Neutrophil (primary cell): ENCODE data around the gene HOXA10.

Source experiments
- H3K27ac ChIP-seq: fragments of 200-600 bp; sonication (generic); 2 replicates; pipeline ENCODE4 v1.5.1; 2016; ENCODE audit warnings: mild to moderate bottlenecking, moderate library complexity
- H3K27me3 ChIP-seq: fragments of 200-600 bp; sonication (generic); 2 replicates; pipeline ENCODE4 v1.6.0; 2016; ENCODE audit warnings: mild to moderate bottlenecking
- H3K36me3 ChIP-seq: fragments of 200-600 bp; sonication (generic); 2 replicates; pipeline ENCODE4 v1.5.1; 2017
- H3K4me1 ChIP-seq, 2 experiments: fragments of 200-600 bp in 1 of 2; sonication (generic) in 1 of 2; 1 replicate in 1 of 2; 2 replicates in 1 of 2; pipeline versions ENCODE4 v1.5.1 to v1.6.1; 2013 to 2016; ENCODE audit warnings: low read depth in 1 of 2, low read length in 1 of 2, mild to moderate bottlenecking in 1 of 2, moderate library complexity in 1 of 2; ENCODE audit not compliant: control insufficient read depth in 1 of 2, insufficient read depth in 1 of 2
- H3K4me3 ChIP-seq, 2 experiments: fragments of 200-600 bp in 1 of 2; sonication (generic) in 1 of 2; 1 replicate in 1 of 2; 2 replicates in 1 of 2; pipeline ENCODE4 v1.5.1; 2013 to 2016; ENCODE audit warnings: low read depth in 1 of 2, low read length in 1 of 2, mild to moderate bottlenecking in 1 of 2, moderate library complexity in 1 of 2
- H3K9me3 ChIP-seq: fragments of 200-600 bp; sonication (generic); 2 replicates; pipeline ENCODE4 v1.5.1; 2016
- CTCF ChIP-seq: fragments of 200-600 bp; sonication (generic); IDR thresholded peaks from 2 replicates; pipeline ENCODE4 v1.5.1; 2016; ENCODE audit warnings: antibody characterized with exemption

The HOXA10 gene

GRCh38 chr7:27202018-27202861, 28.1 kb upstream of the HOXA10 start:
- H3K27ac ChIP-seq: no peak overlapping the region
- peak overlapping the region in 1 of 2 experiments; percentile 50 for H3K4me3 ChIP-seq
- H3K9me3 ChIP-seq: no peaks in the 10 kb centered on the region
- H3K27me3 ChIP-seq: peaks cover 99% of the 10 kb centered on the region
- peaks cover 46 to 49% of the 10 kb centered on the region in 2 experiments for H3K4me1 ChIP-seq
- no peaks in the 10 kb centered on the region for H3K36me3 ChIP-seq
- no peak for TF ChIP-seq CTCF

GRCh38 chr7:27201580-27202017, 27.5 kb upstream of the HOXA10 start:
- TF ChIP-seq CTCF: no peak
- Histone ChIP-seq H3K4me3 (peak overlapping the region; percentile 38 to 50), H3K27ac (no peak overlapping the region), H3K9me3 (no peaks in the 10 kb centered on the region), H3K4me1 (peaks cover 46 to 49% of the 10 kb centered on the region in 2 experiments), H3K27me3 (peaks cover 99% of the 10 kb centered on the region), H3K36me3 (no peaks in the 10 kb centered on the region)

GRCh38 chr7:27200761-27201579, 26.9 kb upstream of the HOXA10 start:
- Histone ChIP-seq H3K4me3 (peak overlapping the region; percentile 38 to 50), H3K27ac (no peak overlapping the region), H3K36me3 (no peaks in the 10 kb centered on the region), H3K9me3 (no peaks in the 10 kb centered on the region), H3K27me3 (peaks cover 99% of the 10 kb centered on the region), H3K4me1 (peaks cover 46 to 49% of the 10 kb centered on the region in 2 experiments)
- no peak for TF ChIP-seq CTCF

- no peaks in the 10 kb centered on the region for H3K9me3 ChIP-seq
- H3K27me3 ChIP-seq: peaks cover 99% of the 10 kb centered on the region
- H3K4me1 ChIP-seq: peaks cover 40 to 48% of the 10 kb centered on the region in 2 experiments
- TF ChIP-seq CTCF: no peak
- H3K4me3 ChIP-seq: peak within 1 kb of the TSS; percentile 38 to 50
- no peaks in the 10 kb centered on the region for H3K36me3 ChIP-seq
- H3K27ac ChIP-seq: no peak within 1 kb of the TSS
Measured at GRCh38 chr7:27199849-27200760, 26.0 kb upstream of the HOXA10 start, which contains the start of gene HOXA13. HOXA13 (minus strand) TSS chr7:27200091; CDS start chr7:27200077, 14 bp downstream.
